ENCODE measurements around the gene B4GALNT3. TPM values are rescaled to one million over a fixed set of nuclear protein-coding genes. Genes with fewer than 3 reads are reported as not detected.
A peak's percentile ranks its signal among the peaks of the same experiment; 100 is the strongest.

The B4GALNT3 gene
- total and polyA plus RNA-seq, 10 of the 15 experiments (the other 5 are each of a cell fraction or from before 2014, with no cell fraction given): 0.05 to 4.2 (median 2.7) TPM; not detected in 1

GRCh38 chr12:576615-577110 is 116.9 kb downstream of the B4GALNT3 start:
- Histone ChIP-seq H3K4me3 (no peak overlapping the region), H3K27ac (ENCODE audit: control insufficient read depth, insufficient read depth) (no peak overlapping the region), H3K4me1 (ENCODE audit: control insufficient read depth, insufficient read depth, low read length) (peaks cover 10% of the 10 kb centered on the region), H3K4me2 (ENCODE audit: control insufficient read depth, insufficient read depth) (no peak overlapping the region; the same call in 1 of the 2 replicates), H4K20me1 (ENCODE audit: control insufficient read depth, insufficient read depth) (no peaks in the 10 kb centered on the region), H3K27me3 (replicated peaks in 1 of 2; ENCODE audit: control insufficient read depth in 2 of 2, insufficient read depth in 2 of 2, low read length in 1 of 2) (no peaks in the 10 kb centered on the region), H3K36me3 (ENCODE audit: control insufficient read depth in 2 of 2, insufficient read depth in 2 of 2, low read length in 1 of 2) (no peaks in the 10 kb centered on the region), H3K9ac (ENCODE audit: control insufficient read depth, insufficient read depth, low read length) (no peak overlapping the region), H3K9me3 (replicated peaks; ENCODE audit: control insufficient read depth, insufficient read depth, low read length) (no peaks in the 10 kb centered on the region), H3K79me2 (ENCODE audit: control insufficient read depth, insufficient read depth, low read length) (no peaks in the 10 kb centered on the region), H2AFZ (ENCODE audit: control insufficient read depth, low read depth, low read length) (peak overlapping the region; percentile 95)
- FAIRE-seq: no peak
- intact Hi-C loops (cut with micrococcal nuclease; ENCODE audit: unreplicated experiment) (loop anchor here (1.0 to 2.0 kb wide), 3 partner anchors 98 to 238 kb away; no protein-coding TSS in a partner anchor), in situ Hi-C loops (cut with MboI) (loop anchor here (5.0 kb wide), 3 partner anchors 176 to 371 kb away; partner anchors contain the start of genes RAD52 and WNK1)
- 86% methylated on average over 14 of the region's 14 CpGs for WGBS (ENCODE audit: insufficient coverage, insufficient replicate concordance, low lambda C conversion rate, missing lambda C conversion rate)
- CTCF ChIA-PET: interaction anchor here (0.8 to 6.3 kb wide), 36 partner anchors 9 to 1007 kb away, joined by 3 to 77 read pairs (median 5); partner anchors contain the start of genes CCDC77, RAD52 and WNK1
- BruUV-seq (replicated peaks): no TSS peak
- no peak for TF ChIP-seq ELK1 (IDR thresholded peaks at IDR 0.05; ENCODE audit: low read depth, low read length)
- TF ChIP-seq BCLAF1 (IDR thresholded peaks at IDR 0.05): no peak
- TF ChIP-seq, protein P1, sequence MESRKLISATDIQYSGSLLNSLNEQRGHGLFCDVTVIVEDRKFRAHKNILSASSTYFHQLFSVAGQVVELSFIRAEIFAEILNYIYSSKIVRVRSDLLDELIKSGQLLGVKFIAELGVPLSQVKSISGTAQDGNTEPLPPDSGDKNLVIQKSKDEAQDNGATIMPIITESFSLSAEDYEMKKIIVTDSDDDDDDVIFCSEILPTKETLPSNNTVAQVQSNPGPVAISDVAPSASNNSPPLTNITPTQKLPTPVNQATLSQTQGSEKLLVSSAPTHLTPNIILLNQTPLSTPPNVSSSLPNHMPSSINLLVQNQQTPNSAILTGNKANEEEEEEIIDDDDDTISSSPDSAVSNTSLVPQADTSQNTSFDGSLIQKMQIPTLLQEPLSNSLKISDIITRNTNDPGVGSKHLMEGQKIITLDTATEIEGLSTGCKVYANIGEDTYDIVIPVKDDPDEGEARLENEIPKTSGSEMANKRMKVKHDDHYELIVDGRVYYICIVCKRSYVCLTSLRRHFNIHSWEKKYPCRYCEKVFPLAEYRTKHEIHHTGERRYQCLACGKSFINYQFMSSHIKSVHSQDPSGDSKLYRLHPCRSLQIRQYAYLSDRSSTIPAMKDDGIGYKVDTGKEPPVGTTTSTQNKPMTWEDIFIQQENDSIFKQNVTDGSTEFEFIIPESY (IDR thresholded peaks at IDR 0.05): no peak
- TF ChIP-seq IRF5 (IDR thresholded peaks at IDR 0.05; ENCODE audit: borderline replicate concordance): no peak
- TF ChIP-seq PKNOX1 (IDR thresholded peaks at IDR 0.05): no peak
- no peak for TF ChIP-seq SUZ12 (IDR thresholded peaks at IDR 0.05; ENCODE audit: unreplicated experiment)
- no peak for TF ChIP-seq ATF3 (IDR thresholded peaks at IDR 0.05; ENCODE audit: borderline replicate concordance, extremely low read depth, low read depth, low read length)
- no peak for TF ChIP-seq IKZF2 (IDR thresholded peaks at IDR 0.05)
- TF ChIP-seq HDAC6 (IDR thresholded peaks at IDR 0.05; ENCODE audit: unreplicated experiment): no peak
- no peak for DNase-seq (ENCODE audit: low read depth, low spot score)
- POLR2A ChIA-PET: interaction anchor here (0.7 to 2.7 kb wide), 3 partner anchors 175 to 238 kb away, joined by 3 to 14 read pairs (median 4); partner anchors contain the start of gene WNK1
- RAD21 ChIA-PET (ENCODE audit: unreplicated experiment): interaction anchor here (0.5 to 4.3 kb wide), 28 partner anchors 23 to 1025 kb away, joined by 3 to 51 read pairs (median 4); partner anchors contain the start of genes RAD52 and WNK1
- SMC1A ChIA-PET (ENCODE audit: uncharacterized antibody, unreplicated experiment): interaction anchor here (0.6 to 5.5 kb wide), 16 partner anchors 29 to 516 kb away, joined by 3 to 39 read pairs (median 4); partner anchors contain the start of gene WNK1
- ATAC-seq: no peak

All from GM12878 (cell line).